ENCODE results near the gene TMPRSS12. TPM values are rescaled to one million over a fixed set of nuclear protein-coding genes. Genes with fewer than 3 reads are reported as not detected.
"Not testable (repeated sequence)": the region's sequence is repeated elsewhere in the genome, so short reads cannot be mapped to it uniquely, and the experiment has no call there.

Gene TMPRSS12
- total RNA-seq = not detected in 2 replicates

DNA sequence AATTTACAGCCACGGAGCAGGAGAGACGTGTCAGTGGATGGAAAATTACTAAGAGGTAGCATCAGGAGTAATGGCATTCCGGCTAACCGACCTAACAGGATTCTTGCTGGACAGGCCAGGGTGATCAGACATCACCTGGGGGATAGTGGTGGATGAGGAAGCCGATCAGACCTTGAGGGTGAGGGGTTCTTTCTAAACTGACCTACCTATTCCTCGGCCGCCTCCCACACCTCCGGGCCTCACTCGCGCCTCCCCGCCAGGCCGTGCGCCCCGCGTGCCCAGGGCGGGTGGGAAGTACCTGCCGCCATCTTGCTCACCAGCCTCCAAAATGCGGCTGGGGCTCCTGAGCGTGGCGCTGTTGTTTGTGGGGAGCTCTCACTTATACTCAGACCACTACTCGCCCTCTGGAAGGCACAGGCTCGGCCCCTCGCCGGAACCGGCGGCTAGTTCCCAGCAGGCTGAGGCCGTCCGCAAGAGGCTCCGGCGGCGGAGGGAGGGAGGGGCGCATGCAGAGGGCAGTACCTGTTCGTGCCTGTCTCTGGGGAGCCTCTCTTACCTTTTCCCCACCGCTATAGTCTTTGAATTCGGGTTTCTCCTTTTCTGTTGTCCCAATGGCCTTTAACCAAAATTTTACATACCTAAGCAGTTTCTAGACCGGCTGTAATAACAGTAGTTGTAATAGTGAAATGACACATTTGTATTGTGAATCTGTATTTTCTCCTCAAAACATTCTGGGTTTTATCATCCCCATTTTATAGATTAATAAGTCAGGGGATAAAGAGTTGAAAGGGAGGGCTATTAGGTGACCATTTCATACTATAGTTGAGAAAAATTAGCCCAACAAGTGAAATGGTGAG lies at the start of gene TMPRSS12:
TMPRSS12 (plus strand) TSS at position 290 of the 857 bp plus-strand sequence; CDS start at position 329, 39 bp downstream.
- no peak for DNase-seq (ENCODE audit: low read depth, low spot score)

GRCh38 chr12:50799908-50800307 lies 42.8 kb upstream of the TMPRSS12 start:
- no peak for DNase-seq (ENCODE audit: low read depth, low spot score)

GRCh38 chr12:50803230-50803875 lies 39.4 kb upstream of the TMPRSS12 start:
- DNase-seq (ENCODE audit: low read depth, low spot score) = no peak

DNA sequence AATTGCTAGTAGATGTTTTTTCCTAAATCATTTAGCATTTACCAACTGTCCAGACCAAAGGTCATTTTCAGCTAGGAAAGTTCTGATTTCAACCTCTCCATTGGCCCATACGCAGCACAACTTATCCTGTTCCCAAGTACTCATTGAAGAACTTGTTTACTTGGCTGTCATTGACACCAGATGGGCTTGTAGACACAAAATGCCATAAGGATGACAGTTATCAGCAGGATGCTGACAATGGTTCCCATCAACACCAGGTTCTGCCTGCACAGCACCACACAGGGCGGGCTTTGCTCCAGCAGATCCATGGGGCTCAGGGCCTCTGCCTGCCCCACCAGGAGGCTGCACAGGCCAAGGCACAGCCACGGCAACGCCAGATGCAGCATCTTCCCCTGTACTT lies 36.5 kb upstream of the TMPRSS12 start:
- no peak for DNase-seq (ENCODE audit: low read depth, low spot score)

DNA sequence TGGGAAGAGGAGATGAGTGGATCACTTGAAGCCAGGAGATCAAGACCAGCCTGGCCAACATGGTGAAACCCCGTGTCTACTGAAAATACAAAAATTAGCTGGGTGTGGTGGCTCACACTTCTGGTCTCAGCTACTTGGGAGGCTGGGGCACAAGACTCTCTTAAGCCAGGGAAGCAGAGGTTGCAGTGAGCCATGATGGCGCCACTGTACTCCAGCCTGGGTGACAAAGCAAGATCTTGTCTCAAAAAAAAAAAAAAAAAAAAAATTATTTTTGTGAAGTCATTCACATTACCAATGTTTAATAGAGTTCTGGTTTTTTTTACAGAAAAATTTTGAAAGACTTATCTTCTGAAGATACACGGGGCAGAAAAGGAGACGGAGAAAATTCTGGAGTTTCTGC lies 33.6 kb upstream of the TMPRSS12 start:
- not testable (repeated sequence) for DNase-seq (ENCODE audit: low read depth, low spot score)

GRCh38 chr12:50814921-50815320 lies 27.8 kb upstream of the TMPRSS12 start:
- DNase-seq (ENCODE audit: low read depth, low spot score) = not testable (repeated sequence)

GRCh38 chr12:50820177-50820576 lies 22.5 kb upstream of the TMPRSS12 start:
- no peak for DNase-seq (ENCODE audit: low read depth, low spot score)

DNA sequence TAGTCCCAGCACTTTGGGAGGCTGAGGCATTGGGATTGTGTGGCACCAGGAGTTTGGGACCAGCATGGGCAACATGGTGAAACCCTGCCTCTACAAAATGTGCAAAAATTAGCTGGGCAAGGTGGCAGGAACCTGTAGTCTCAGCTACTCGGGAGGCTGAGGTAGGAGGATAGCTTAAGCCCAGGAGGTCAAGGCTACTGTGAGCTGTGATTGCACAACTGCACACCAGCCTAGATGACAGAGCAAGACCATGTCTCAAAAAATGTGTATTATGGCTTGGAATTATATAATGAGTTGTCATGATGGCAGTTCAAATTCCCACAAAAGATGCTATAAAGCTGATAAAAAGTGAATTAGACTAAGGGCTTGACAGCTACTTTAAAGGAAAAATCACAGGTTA lies 20.6 kb upstream of the TMPRSS12 start:
- no peak for DNase-seq (ENCODE audit: low read depth, low spot score)

GRCh38 chr12:50823724-50824123 lies 19.0 kb upstream of the TMPRSS12 start:
- DNase-seq (ENCODE audit: low read depth, low spot score) = not testable (repeated sequence)

GRCh38 chr12:50824914-50825313 lies 17.8 kb upstream of the TMPRSS12 start:
- no peak for DNase-seq (ENCODE audit: low read depth, low spot score)

- DNase-seq (ENCODE audit: low read depth, low spot score) = peak; percentile 43
These were observed 17.3 kb upstream of the TMPRSS12 start for GRCh38 chr12:50825372-50825838.

- DNase-seq (ENCODE audit: low read depth, low spot score) = no peak
These were observed 14.6 kb upstream of the TMPRSS12 start for GRCh38 chr12:50828121-50828520.

DNA sequence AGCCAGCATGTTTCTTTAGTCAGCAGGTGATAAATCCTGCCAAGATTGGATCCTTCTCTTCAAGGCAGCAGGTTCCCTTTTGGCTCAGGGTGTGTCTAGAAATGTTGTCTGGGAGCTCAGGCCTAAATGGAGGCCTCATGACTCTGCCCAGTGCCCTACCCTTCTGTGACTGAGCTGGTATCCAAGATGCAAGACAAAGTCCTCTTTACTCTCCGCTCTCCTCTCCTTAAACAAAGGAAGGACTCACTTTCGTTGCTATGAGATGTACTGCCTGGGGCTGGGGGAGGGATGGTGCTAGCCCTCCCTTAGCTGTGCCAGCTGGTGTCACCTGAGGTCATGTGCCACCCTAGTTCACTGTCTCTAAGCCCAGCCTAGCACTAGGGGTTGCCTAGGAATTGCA lies 13.8 kb upstream of the TMPRSS12 start:
- DNase-seq (ENCODE audit: low read depth, low spot score) = no peak

DNA sequence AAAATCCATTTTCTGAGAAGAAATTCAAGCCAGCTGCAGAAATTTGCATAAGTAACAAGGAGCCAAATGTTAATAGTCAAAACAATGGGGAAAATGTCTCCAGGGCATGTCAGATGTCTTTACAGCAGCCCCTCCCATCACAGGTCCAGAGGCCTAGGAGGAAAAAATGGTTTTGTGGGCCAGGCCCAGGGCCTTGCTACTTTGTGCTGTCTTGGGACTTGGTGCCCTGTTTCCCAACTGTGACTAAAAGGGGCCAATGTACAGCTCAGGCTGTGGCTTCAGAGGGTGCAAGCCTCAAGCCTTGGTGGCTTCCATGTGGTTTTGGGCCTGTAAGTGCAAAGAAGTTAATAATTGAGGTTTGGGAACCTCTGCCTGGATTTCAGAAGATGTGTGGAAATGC lies 8.9 kb upstream of the TMPRSS12 start:
- DNase-seq (ENCODE audit: low read depth, low spot score) = not testable (repeated sequence)

- no peak for DNase-seq (ENCODE audit: low read depth, low spot score)
These were observed 3.7 kb upstream of the TMPRSS12 start for GRCh38 chr12:50839042-50839441.

GRCh38 chr12:50840809-50841487 lies 1.8 kb upstream of the TMPRSS12 start:
- DNase-seq (ENCODE audit: low read depth, low spot score) = no peak

DNA sequence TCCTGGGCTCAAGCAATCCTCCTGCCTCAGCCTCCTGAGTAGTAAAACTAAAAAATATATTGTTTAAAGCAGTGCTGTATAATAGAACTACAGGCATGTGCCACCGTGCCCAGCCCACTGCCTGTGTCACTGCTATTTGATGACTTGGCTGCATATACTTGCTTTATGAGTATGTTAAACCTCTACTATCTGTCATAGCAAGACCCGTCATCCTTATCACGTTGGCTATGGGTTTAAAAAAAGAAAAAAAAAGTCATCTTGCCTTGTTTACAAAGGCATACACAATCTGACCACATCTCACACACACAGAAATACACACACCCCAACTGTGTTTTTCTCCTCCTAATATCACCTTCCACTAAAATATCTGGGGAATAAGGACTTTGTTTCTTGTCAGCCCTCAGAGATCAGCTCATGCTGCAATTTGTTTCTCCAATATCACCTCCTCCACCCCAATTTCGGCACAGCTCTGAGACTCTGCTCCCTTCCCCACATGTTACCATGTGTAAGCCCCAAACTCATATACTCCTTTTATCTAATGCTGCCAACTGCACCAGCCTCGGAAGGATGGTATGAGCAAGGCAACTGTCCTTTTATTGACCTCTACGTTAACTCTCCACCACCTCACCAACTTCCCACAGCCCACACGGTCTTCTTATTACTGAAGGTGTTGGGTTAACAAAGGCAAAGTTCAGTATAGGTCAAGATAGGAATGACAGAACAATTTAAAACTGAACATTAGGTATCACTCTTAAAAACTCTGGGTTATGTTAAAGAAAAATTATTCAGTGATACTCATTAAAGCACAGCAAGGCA lies 802 bp upstream of the TMPRSS12 start:
- DNase-seq (ENCODE audit: low read depth, low spot score) = no peak

DNA sequence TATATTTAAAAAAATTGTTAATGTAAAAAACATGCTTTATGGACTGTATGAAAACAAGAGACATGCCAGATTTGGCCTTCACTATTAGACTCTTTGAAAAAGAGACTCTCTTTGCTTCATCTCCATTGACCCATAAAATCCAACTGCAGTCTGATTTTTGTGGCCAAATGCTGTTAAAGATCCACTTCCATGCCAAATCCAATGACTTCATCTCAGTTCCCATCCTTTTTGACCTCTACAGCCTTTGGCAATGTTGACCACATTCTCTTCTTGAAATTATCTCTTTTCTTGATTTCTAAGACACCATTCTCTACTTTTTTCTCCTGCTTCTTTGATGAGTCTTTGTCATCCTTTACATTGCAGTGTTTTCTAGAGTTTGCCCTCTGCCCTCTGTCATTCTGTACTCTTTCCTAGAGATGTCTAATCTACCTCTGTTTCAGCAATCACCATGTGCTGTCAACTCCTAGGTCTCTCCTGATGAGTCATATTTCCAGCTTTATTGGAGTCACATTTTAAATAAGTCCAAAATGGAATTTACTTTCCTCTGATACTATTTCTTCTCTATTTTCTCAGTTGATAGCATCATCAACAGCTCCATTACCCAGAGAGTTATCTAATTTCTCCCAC lies 2.4 kb downstream of the TMPRSS12 start:
- no peak for DNase-seq (ENCODE audit: low read depth, low spot score)

GRCh38 chr12:50848963-50849362 lies 6.2 kb downstream of the TMPRSS12 start:
- DNase-seq (ENCODE audit: low read depth, low spot score) = no peak

DNA sequence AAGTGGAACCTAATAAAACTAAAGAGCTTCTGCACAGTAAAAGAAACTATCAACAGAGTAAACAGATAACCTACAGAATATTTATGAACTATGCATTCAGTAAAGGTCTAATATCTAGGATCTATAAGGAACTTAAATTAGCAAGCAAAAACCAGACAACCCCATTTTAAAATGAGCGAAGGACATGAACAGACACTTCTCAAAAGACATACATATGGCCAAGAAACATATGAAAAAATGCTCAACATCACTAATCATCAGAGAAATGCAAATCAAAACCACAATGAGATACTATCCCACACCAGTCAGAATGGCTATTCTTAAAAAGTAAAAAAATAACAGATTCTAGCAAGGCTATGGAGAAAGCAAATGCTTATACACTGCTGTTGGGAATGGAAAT lies 12.5 kb downstream of the TMPRSS12 start:
- not testable (repeated sequence) for DNase-seq (ENCODE audit: low read depth, low spot score)

DNA sequence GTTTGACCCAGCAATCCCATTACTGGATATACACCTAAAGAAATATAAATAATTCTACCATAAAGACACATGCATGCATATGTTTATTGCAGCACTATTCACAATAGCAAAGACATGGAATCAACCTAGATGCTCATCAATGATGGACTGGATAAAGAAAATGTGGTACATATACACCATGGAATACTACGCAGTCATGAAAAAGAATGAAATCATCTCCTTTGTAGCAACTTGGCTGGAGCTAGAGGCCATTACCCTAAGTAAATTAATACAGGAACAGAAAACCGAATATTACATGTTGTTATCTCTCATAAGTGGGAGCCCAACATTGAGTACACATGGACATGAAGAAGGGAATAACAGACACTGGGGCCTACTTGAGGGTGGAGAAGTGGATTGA lies 13.0 kb downstream of the TMPRSS12 start:
- not testable (repeated sequence) for DNase-seq (ENCODE audit: low read depth, low spot score)
